Mucosa of descending colon (tissue), 3 donors: ENCODE data around the gene C20orf144. TPM values are rescaled to one million over a fixed set of nuclear protein-coding genes. Genes with fewer than 3 reads are reported as not detected.

Experiments used
- ATAC-seq: fragments of 200-7000 bp; cut with Tn5 transposase; one replicate; pipeline ENCODE4 v1.9.1; 2020; ENCODE audit warnings: mild to moderate bottlenecking, moderate library complexity
- DNase-seq, 3 donors: peaks; one replicate each; pipeline ENCODE4 v3.0.0-alpha.2; 2020
- H3K36me3 ChIP-seq: fragments of 200-600 bp; one replicate; pipeline ENCODE4 v1.8.0; 2021; ENCODE audit warnings: low read depth, mild to moderate bottlenecking
- H3K4me1 ChIP-seq: fragments of 200-600 bp; one replicate; pipeline ENCODE4 v1.8.0; 2021; ENCODE audit warnings: low read depth, mild to moderate bottlenecking
- H3K4me3 ChIP-seq: fragments of 200-600 bp; one replicate; pipeline ENCODE4 v1.8.0; 2021; ENCODE audit warnings: mild to moderate bottlenecking
- H3K9me3 ChIP-seq: fragments of 200-600 bp; one replicate; pipeline ENCODE4 v1.8.0; 2021; ENCODE audit warnings: mild to moderate bottlenecking
- intact Hi-C, 2 donors: fragments of 100-400 bp; cut with DNase I in 1 of 2; cut with micrococcal nuclease in 1 of 2; formaldehyde crosslinking; loops; one replicate each; pipeline versions ENCODE4 v1.11.0 to v1.11.1; 2022; cut with DNase I, micrococcal nuclease
- total RNA-seq, 3 donors: library from RNA; stranded (reverse); fragmentation: NEBNext Ultra II Directional in 2 of 3; extraction: Animal tissue kit (Norgen Biotek cat#: 25700) in 2 of 3; gene quantifications; one replicate each; pipeline versions ENCODE4 v1.2.1 to v1.2.4, GENCODE V29; 2021 to 2023
- TF ChIP-seq, protein P1 (sequence below): fragments of 200-600 bp; IDR thresholded peaks from one replicate; pipeline ENCODE4 v1.8.0; 2022; ENCODE audit warnings: antibody characterized with exemption, mild to moderate bottlenecking
- donor health status: DM: no; HTN: no; CAD: no; lungs with moderate emphysema.
- donor health status: DM: no; HTN: no; CAD: no.
- donor health status: DM: no; HTN: yes; CAD: no.

Gene C20orf144
- total RNA-seq, 3 donors from 2014 or later = 0.24 TPM; not detected in 2

DNA sequence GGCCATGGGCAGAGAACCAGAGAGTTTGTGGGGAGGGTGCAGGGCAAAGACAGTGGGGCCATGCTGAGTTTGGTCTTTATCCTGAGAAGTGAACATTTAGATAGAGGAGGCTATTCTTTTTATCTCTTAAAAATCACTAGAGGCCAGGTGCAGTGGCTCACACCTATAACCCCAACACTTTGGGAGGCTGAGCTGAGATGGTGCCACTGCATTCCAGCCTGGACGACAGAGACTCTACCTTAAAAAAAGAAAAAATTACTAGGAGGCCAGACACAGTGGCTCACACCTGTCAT lies 49.3 kb downstream of the C20orf144 start:
- TF ChIP-seq, protein P1, sequence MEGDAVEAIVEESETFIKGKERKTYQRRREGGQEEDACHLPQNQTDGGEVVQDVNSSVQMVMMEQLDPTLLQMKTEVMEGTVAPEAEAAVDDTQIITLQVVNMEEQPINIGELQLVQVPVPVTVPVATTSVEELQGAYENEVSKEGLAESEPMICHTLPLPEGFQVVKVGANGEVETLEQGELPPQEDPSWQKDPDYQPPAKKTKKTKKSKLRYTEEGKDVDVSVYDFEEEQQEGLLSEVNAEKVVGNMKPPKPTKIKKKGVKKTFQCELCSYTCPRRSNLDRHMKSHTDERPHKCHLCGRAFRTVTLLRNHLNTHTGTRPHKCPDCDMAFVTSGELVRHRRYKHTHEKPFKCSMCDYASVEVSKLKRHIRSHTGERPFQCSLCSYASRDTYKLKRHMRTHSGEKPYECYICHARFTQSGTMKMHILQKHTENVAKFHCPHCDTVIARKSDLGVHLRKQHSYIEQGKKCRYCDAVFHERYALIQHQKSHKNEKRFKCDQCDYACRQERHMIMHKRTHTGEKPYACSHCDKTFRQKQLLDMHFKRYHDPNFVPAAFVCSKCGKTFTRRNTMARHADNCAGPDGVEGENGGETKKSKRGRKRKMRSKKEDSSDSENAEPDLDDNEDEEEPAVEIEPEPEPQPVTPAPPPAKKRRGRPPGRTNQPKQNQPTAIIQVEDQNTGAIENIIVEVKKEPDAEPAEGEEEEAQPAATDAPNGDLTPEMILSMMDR = no peak
- no peaks in the 10 kb centered on the region for H3K9me3 ChIP-seq
- H3K4me3 ChIP-seq = no peak overlapping the region
- DNase-seq (no peak), ATAC-seq (no peak)
- peaks cover 3% of the 10 kb centered on the region for H3K4me1 ChIP-seq
- intact Hi-C loops = no loop called here
- H3K36me3 ChIP-seq = no peaks in the 10 kb centered on the region

Other genes with a start within 250 kb of the C20orf144 start
- gene SNTA1, start 218.6 kb upstream of the C20orf144 start, total RNA-seq = 10 to 100 TPM in 1 of 3 donors, 1 to 10 TPM in 2; 2.3 to 17.2 (median 5.0) TPM
- gene CBFA2T2, start 172.2 kb upstream of the C20orf144 start, total RNA-seq = 10 to 100 TPM; 28.5 to 37.4 (median 30.3) TPM
- 1 to 10 TPM; 1.7 to 4.2 (median 2.4) TPM for gene ACTL10, start 4.6 kb downstream of the C20orf144 start, total RNA-seq
- gene NECAB3, start 12.1 kb downstream of the C20orf144 start, total RNA-seq = 10 to 100 TPM; 50.7 to 55.7 (median 51.7) TPM
- 1 to 10 TPM; 3.6 to 8.2 (median 4.1) TPM for gene E2F1, start 24.1 kb downstream of the C20orf144 start, total RNA-seq
- 10 to 100 TPM; 14.5 to 18.6 (median 18.2) TPM for gene PXMP4, start 58.0 kb downstream of the C20orf144 start, total RNA-seq
- 1 to 10 TPM; 5.0 to 5.6 (median 5.1) TPM for gene ZNF341, start 69.7 kb downstream of the C20orf144 start, total RNA-seq
- 100 to 1,000 TPM; 167 to 230 (median 184) TPM for gene CHMP4B, start 149.0 kb downstream of the C20orf144 start, total RNA-seq